Transverse colon (tissue), 4 donors: Measurements from ENCODE around the gene SNUPN.

ENCODE experiments used
- EP300 ChIP-seq: sonication (generic); formaldehyde crosslinking; IDR thresholded peaks from one replicate; pipeline ENCODE4 v1.6.1; 2017; ENCODE audit warnings: antibody characterized with exemption, low read depth
- POLR2A ChIP-seq: fragments of 450-650 bp; IDR thresholded peaks from one replicate; pipeline ENCODE4 v1.6.1; 2016; ENCODE audit warnings: antibody characterized with exemption, mild to moderate bottlenecking, moderate library complexity
- POLR2AphosphoS5 ChIP-seq, 3 donors: sonication (generic); formaldehyde crosslinking; IDR thresholded peaks; one replicate each; pipeline ENCODE4 v1.6.1; 2016; ENCODE audit warnings: antibody characterized with exemption in 3 of 3
- TF ChIP-seq, protein P1 (sequence below), 5 experiments: fragments of 200-600 bp in 3 of 5; fragments of 450-650 bp in 2 of 5; sonication (generic) in 3 of 5; IDR thresholded peaks; 1 replicate in 2 of 5; 2 replicates in 3 of 5; pipeline ENCODE4 v1.5.1; 2016 to 2017; ENCODE audit warnings: antibody characterized with exemption in 5 of 5, inconsistent platforms in 3 of 5, mild to moderate bottlenecking in 2 of 5, moderate library complexity in 1 of 5

DNA sequence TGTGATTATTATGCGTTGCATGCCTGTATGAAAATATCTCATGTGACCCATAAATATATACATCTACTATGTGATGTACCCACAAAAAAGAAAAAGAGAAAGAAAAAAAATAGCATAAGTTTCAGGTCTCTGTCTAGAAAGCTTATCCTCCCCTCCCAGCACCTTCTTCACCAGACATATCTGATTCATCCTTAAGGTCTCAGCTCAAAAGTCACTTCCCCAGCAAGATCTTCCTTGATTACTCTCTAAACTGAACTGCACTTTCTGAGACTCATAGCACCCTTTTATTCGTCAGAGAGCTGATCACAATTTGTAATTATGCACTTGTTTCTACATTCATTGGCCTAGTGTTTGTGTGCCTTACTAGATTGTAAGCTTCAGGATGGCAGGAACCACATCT lies 35.3 kb downstream of the SNUPN start:
- TF ChIP-seq POLR2AphosphoS5 (IDR thresholded peaks at IDR 0.05) = no peak
- TF ChIP-seq, protein P1, sequence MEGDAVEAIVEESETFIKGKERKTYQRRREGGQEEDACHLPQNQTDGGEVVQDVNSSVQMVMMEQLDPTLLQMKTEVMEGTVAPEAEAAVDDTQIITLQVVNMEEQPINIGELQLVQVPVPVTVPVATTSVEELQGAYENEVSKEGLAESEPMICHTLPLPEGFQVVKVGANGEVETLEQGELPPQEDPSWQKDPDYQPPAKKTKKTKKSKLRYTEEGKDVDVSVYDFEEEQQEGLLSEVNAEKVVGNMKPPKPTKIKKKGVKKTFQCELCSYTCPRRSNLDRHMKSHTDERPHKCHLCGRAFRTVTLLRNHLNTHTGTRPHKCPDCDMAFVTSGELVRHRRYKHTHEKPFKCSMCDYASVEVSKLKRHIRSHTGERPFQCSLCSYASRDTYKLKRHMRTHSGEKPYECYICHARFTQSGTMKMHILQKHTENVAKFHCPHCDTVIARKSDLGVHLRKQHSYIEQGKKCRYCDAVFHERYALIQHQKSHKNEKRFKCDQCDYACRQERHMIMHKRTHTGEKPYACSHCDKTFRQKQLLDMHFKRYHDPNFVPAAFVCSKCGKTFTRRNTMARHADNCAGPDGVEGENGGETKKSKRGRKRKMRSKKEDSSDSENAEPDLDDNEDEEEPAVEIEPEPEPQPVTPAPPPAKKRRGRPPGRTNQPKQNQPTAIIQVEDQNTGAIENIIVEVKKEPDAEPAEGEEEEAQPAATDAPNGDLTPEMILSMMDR (IDR thresholded peaks at IDR 0.05) = no peak
- no peak for TF ChIP-seq POLR2A
- no peak for TF ChIP-seq EP300
